Panc1 (cell line): ENCODE data around the gene KANSL3.

Experiments used
- CTCF ChIP-seq: fragments of 450-650 bp; IDR thresholded peaks from 2 replicates; pipeline ENCODE4 v1.5.1; 2017; ENCODE audit warnings: mild to moderate bottlenecking
- REST ChIP-seq, 2 experiments: IDR thresholded peaks; 2 replicates each; pipeline ENCODE4 v1.6.1; 2011 to 2012; ENCODE audit warnings: low read depth in 2 of 2, control low read depth in 1 of 2, low read length in 1 of 2, mild to moderate bottlenecking in 1 of 2, moderate library complexity in 1 of 2; ENCODE audit not compliant: insufficient read depth in 1 of 2
- SIN3A ChIP-seq: IDR thresholded peaks from 2 replicates; pipeline ENCODE4 v1.6.1; 2012; ENCODE audit warnings: low read depth, mild to moderate bottlenecking, low read length, moderate library complexity, borderline replicate concordance; ENCODE audit not compliant: insufficient read depth
- TCF7L2 ChIP-seq: IDR thresholded peaks from 2 replicates; pipeline ENCODE4 v1.6.1; 2011; ENCODE audit warnings: mild to moderate bottlenecking, low read depth, low read length, inconsistent platforms

DNA sequence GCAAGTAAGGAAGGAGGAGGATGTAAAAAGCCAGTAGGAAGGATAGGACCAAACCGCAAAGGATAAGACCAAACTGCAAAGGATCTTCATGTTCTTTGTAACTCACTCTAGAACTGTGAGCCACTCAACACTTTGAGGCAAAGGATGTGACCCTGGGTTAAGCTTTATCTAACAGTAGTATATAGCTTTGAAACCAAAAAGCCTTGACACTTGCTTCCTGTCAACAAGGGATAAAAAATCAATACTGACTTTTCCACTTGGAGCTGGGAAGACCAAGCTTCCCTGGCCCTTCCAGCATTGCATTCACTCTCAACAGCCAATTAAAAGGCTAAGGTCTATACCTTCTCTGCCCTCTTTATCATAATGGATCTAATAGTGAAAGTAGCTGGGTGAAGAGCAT lies 22.0 kb downstream of the KANSL3 start:
- TF ChIP-seq SIN3A (no peak), REST (IDR thresholded peaks at IDR 0.05; ENCODE audit: insufficient read depth in 1 of 2, low read depth in 2 of 2, low read length in 1 of 2) (no peak), CTCF (no peak), TCF7L2 (no peak)
